Memory B cell (primary cell): ENCODE results near the gene HELZ2.
A peak's percentile ranks its signal among the peaks of the same experiment; 100 is the strongest.

Experiments
- ATAC-seq: fragments of 150-1000 bp; cut with Tn5 transposase; 2 replicates; pipeline ENCODE4 v1.10.0; 2021; ENCODE audit warnings: low read depth, mild to moderate bottlenecking, moderate library complexity
- DNase-seq, 2 donors: peaks; one replicate each; pipeline ENCODE4 v3.0.0; 2022; ENCODE audit warnings: low spot score in 2 of 2
- H3K27ac Mint-ChIP-seq: one replicate; pipeline ENCODE4 v1.8.0; 2022; ENCODE audit warnings: mild to moderate bottlenecking, moderate library complexity, mixed read lengths
- H3K27me3 Mint-ChIP-seq: one replicate; pipeline ENCODE4 v1.8.0; 2022; ENCODE audit warnings: mixed read lengths
- H3K36me3 Mint-ChIP-seq: one replicate; pipeline ENCODE4 v1.8.0; 2022; ENCODE audit warnings: mild to moderate bottlenecking, mixed read lengths
- H3K4me1 Mint-ChIP-seq: one replicate; pipeline ENCODE4 v1.8.0; 2022; ENCODE audit warnings: mixed read lengths
- H3K4me3 Mint-ChIP-seq: one replicate; pipeline ENCODE4 v1.8.0; 2022; ENCODE audit warnings: mild to moderate bottlenecking, moderate library complexity, mixed read lengths
- H3K9me3 Mint-ChIP-seq: one replicate; pipeline ENCODE4 v1.8.0; 2022; ENCODE audit warnings: mixed read lengths

The HELZ2 gene

GRCh38 chr20:63558804-63559484 is 15.1 kb downstream of the HELZ2 start:
- Mint-ChIP-seq H3K27ac (no peak overlapping the region), H3K9me3 (peaks cover 2% of the 10 kb centered on the region), H3K36me3 (peaks cover 6% of the 10 kb centered on the region), H3K27me3 (no peaks in the 10 kb centered on the region), H3K4me3 (no peak overlapping the region), H3K4me1 (peaks cover 8% of the 10 kb centered on the region)
- no peak for DNase-seq
- no peak for ATAC-seq

- peaks cover 6% of the 10 kb centered on the region for H3K36me3 Mint-ChIP-seq
- no peaks in the 10 kb centered on the region for H3K27me3 Mint-ChIP-seq
- no peak overlapping the region for H3K27ac Mint-ChIP-seq
- H3K4me1 Mint-ChIP-seq: peaks cover 15% of the 10 kb centered on the region
- H3K4me3 Mint-ChIP-seq: no peak overlapping the region
- DNase-seq: no peak
- no peak for ATAC-seq
- H3K9me3 Mint-ChIP-seq: peaks cover 2% of the 10 kb centered on the region
These were observed 16.6 kb downstream of the HELZ2 start for GRCh38 chr20:63557481-63557891.

- Mint-ChIP-seq H3K27me3 (no peaks in the 10 kb centered on the region), H3K9me3 (peaks cover 2% of the 10 kb centered on the region), H3K4me1 (peaks cover 16% of the 10 kb centered on the region), H3K4me3 (no peak overlapping the region), H3K27ac (peak overlapping the region; percentile 52), H3K36me3 (peaks cover 6% of the 10 kb centered on the region)
- ATAC-seq: no peak
- DNase-seq: no peak
These were observed 17.1 kb downstream of the HELZ2 start for GRCh38 chr20:63556873-63557478.

- H3K4me3 Mint-ChIP-seq: no peak overlapping the region
- peaks cover 6% of the 10 kb centered on the region for H3K36me3 Mint-ChIP-seq
- no peak overlapping the region for H3K27ac Mint-ChIP-seq
- H3K27me3 Mint-ChIP-seq: no peaks in the 10 kb centered on the region
- H3K9me3 Mint-ChIP-seq: peaks cover 2% of the 10 kb centered on the region
- ATAC-seq (no peak), DNase-seq (no peak)
- H3K4me1 Mint-ChIP-seq: peaks cover 19% of the 10 kb centered on the region
These were observed 18.2 kb downstream of the HELZ2 start for GRCh38 chr20:63555661-63556381.

GRCh38 chr20:63554361-63555278 is 19.4 kb downstream of the HELZ2 start:
- peak overlapping the region; percentile 92 for H3K27ac Mint-ChIP-seq
- H3K4me3 Mint-ChIP-seq: peak overlapping the region; percentile 84
- H3K27me3 Mint-ChIP-seq: peaks cover 4% of the 10 kb centered on the region
- H3K36me3 Mint-ChIP-seq: peaks cover 2% of the 10 kb centered on the region
- ATAC-seq (peak; percentile 37), DNase-seq (peak; percentile 63 to 77)
- H3K9me3 Mint-ChIP-seq: peaks cover 2% of the 10 kb centered on the region
- peaks cover 24% of the 10 kb centered on the region for H3K4me1 Mint-ChIP-seq

GRCh38 chr20:63553933-63554290 is 20.1 kb downstream of the HELZ2 start, which contains the start of gene FNDC11:
Gene FNDC11 (plus strand): TSS chr20:63554159. CDS start chr20:63555664, 1,505 bp downstream.
- Mint-ChIP-seq H3K27me3 (peaks cover 8% of the 10 kb centered on the region), H3K4me1 (peaks cover 26% of the 10 kb centered on the region), H3K4me3 (peak within 1 kb of the TSS; percentile 84), H3K9me3 (no peaks in the 10 kb centered on the region), H3K36me3 (no peaks in the 10 kb centered on the region), H3K27ac (peak within 1 kb of the TSS; percentile 92)
- DNase-seq: peak in 1 of 2 donors; percentile 74
- ATAC-seq: peak; percentile 46

GRCh38 chr20:63553251-63553932 is 20.6 kb downstream of the HELZ2 start:
- H3K27me3 Mint-ChIP-seq: peaks cover 10% of the 10 kb centered on the region
- H3K9me3 Mint-ChIP-seq: no peaks in the 10 kb centered on the region
- peaks cover 28% of the 10 kb centered on the region for H3K4me1 Mint-ChIP-seq
- no peaks in the 10 kb centered on the region for H3K36me3 Mint-ChIP-seq
- peak; percentile 92 to 97 for DNase-seq
- peak; percentile 48 for ATAC-seq
- H3K4me3 Mint-ChIP-seq: peak overlapping the region; percentile 84
- peak overlapping the region; percentile 92 for H3K27ac Mint-ChIP-seq

GRCh38 chr20:63552481-63553249 is 21.4 kb downstream of the HELZ2 start:
- H3K4me3 Mint-ChIP-seq: peak overlapping the region; percentile 84
- H3K27me3 Mint-ChIP-seq: peaks cover 10% of the 10 kb centered on the region
- ATAC-seq (peak; percentile 56), DNase-seq (peak in 1 of 2 donors; percentile 70)
- peak overlapping the region; percentile 92 for H3K27ac Mint-ChIP-seq
- no peaks in the 10 kb centered on the region for H3K9me3 Mint-ChIP-seq
- H3K36me3 Mint-ChIP-seq: no peaks in the 10 kb centered on the region
- H3K4me1 Mint-ChIP-seq: peaks cover 28% of the 10 kb centered on the region

GRCh38 chr20:63551068-63551467 is 23.0 kb downstream of the HELZ2 start:
- no peak for ATAC-seq
- no peak overlapping the region for H3K27ac Mint-ChIP-seq
- H3K9me3 Mint-ChIP-seq: no peaks in the 10 kb centered on the region
- no peak overlapping the region for H3K4me3 Mint-ChIP-seq
- no peak for DNase-seq
- no peaks in the 10 kb centered on the region for H3K36me3 Mint-ChIP-seq
- peaks cover 12% of the 10 kb centered on the region for H3K27me3 Mint-ChIP-seq
- peaks cover 28% of the 10 kb centered on the region for H3K4me1 Mint-ChIP-seq

GRCh38 chr20:63549679-63550282 is 24.3 kb downstream of the HELZ2 start:
- Mint-ChIP-seq H3K4me1 (peaks cover 37% of the 10 kb centered on the region), H3K27ac (no peak overlapping the region)

GRCh38 chr20:63549019-63549418 is 25.0 kb downstream of the HELZ2 start:
- Mint-ChIP-seq H3K36me3 (no peaks in the 10 kb centered on the region), H3K27me3 (peaks cover 12% of the 10 kb centered on the region), H3K4me3 (no peak overlapping the region)

More at GRCh38 chr20:63549679-63550282, 24.3 kb downstream of the HELZ2 start:
- Mint-ChIP-seq H3K9me3 (no peaks in the 10 kb centered on the region), H3K27me3 (peaks cover 12% of the 10 kb centered on the region), H3K4me3 (no peak overlapping the region), H3K36me3 (no peaks in the 10 kb centered on the region)
- DNase-seq (no peak), ATAC-seq (no peak)

GRCh38 chr20:63548542-63548941 is 25.5 kb downstream of the HELZ2 start:
- peaks cover 15% of the 10 kb centered on the region for H3K27me3 Mint-ChIP-seq
- H3K4me1 Mint-ChIP-seq: peaks cover 44% of the 10 kb centered on the region
- DNase-seq (no peak), ATAC-seq (no peak)
- H3K4me3 Mint-ChIP-seq: no peak overlapping the region
- H3K27ac Mint-ChIP-seq: no peak overlapping the region
- H3K36me3 Mint-ChIP-seq: no peaks in the 10 kb centered on the region
- H3K9me3 Mint-ChIP-seq: no peaks in the 10 kb centered on the region

More at GRCh38 chr20:63549019-63549418, 25.0 kb downstream of the HELZ2 start:
- ATAC-seq (no peak), DNase-seq (no peak)
- H3K27ac Mint-ChIP-seq: no peak overlapping the region
- H3K4me1 Mint-ChIP-seq: peaks cover 40% of the 10 kb centered on the region
- H3K9me3 Mint-ChIP-seq: no peaks in the 10 kb centered on the region
